Measurements from ENCODE around the gene FAM120B. TPM values are rescaled to one million over a fixed set of nuclear protein-coding genes. Genes with fewer than 3 reads are reported as not detected.

Gene FAM120B
- 15.1 and 15.3 TPM in 2 replicates for total RNA-seq

GRCh38 chr6:170306324-170307079, at the start of gene FAM120B:
Gene FAM120B, plus strand, starts transcription at chr6:170306758. Its CDS starts 10,633 bp downstream, at chr6:170317391.

GRCh38 chr6:170290296-170291128, 16.0 kb upstream of the FAM120B start, which contains the start of gene DLL1:
Gene DLL1, minus strand, starts transcription at chr6:170291078. Its CDS starts 939 bp downstream, at chr6:170290139.

Other genes with a start within 250 kb of the FAM120B start
- 1.00 and 1.3 TPM in 2 replicates for gene DLL1, start 15.7 kb upstream of the FAM120B start, total RNA-seq
- 275 and 409 TPM in 2 replicates for gene PSMB1, start 246.5 kb downstream of the FAM120B start, total RNA-seq
- 10.0 and 20.4 TPM in 2 replicates for gene TBP, start 247.6 kb downstream of the FAM120B start, total RNA-seq

Data from uterine smooth muscle cell (primary cell).